ENCODE data around the gene FER. TPM values are rescaled to one million over a fixed set of nuclear protein-coding genes. Genes with fewer than 3 reads are reported as not detected.

Gene FER
- total and polyA plus RNA-seq, 2 of the 8 experiments (the other 6 are each of a cell fraction or from before 2014, with no cell fraction given) = 1.3 to 15.8 TPM

DNA sequence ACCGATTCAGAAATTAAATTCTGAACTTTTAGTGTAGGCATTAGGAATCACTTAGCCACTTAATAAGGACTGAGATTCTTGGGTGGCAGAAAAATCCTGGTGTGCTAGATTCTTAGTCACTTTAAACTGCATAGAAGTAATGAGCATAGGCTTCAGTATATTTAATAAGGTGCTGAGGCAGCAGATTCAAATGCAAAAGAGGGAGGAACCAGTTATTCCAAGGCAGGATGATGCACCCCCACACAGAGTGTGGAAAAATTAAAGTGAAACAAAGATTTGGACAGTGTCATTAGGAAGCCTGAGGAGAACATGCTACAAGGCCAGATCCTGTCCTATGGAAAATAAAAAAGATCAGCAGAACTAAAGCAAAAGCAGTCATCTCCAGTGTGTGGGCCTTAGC lies 444.3 kb downstream of the FER start (continued):
- TF ChIP-seq SUZ12 (IDR thresholded peaks at IDR 0.05; ENCODE audit: low read length) = no peak
